HepG2 (cell line): ENCODE data around the gene KDM7A. TPM values are rescaled to one million over a fixed set of nuclear protein-coding genes. Genes with fewer than 3 reads are reported as not detected.

ENCODE experiments used
- AGO1 ChIP-seq: fragments of 200-400 bp; formaldehyde crosslinking; IDR thresholded peaks from 2 replicates; pipeline ENCODE4 v1.6.1; 2017; ENCODE audit warnings: mild to moderate bottlenecking, low read depth, low read length, moderate library complexity; ENCODE audit not compliant: poor library complexity, severe bottlenecking
- CERS6 ChIP-seq: sonication (generic); formaldehyde crosslinking; IDR thresholded peaks from 2 replicates; pipeline ENCODE4 v1.5.0; 2020; ENCODE audit warnings: missing genetic modification reagents
- FOSL1 ChIP-seq: sonication (generic); formaldehyde crosslinking; IDR thresholded peaks from 2 replicates; pipeline ENCODE4 v1.9.0; 2021; ENCODE audit warnings: missing genetic modification reagents, borderline replicate concordance
- FOXA3 ChIP-seq: IDR thresholded peaks from 2 replicates; pipeline ENCODE4 v1.6.1; 2016; ENCODE audit warnings: missing genetic modification reagents, missing compliant biosample characterization
- HOXA5 ChIP-seq: sonication (generic); formaldehyde crosslinking; IDR thresholded peaks from 2 replicates; pipeline ENCODE4 v1.4.0; 2020; ENCODE audit warnings: missing genetic modification reagents
- JUND ChIP-seq: sonication (generic); formaldehyde crosslinking; IDR thresholded peaks from 2 replicates; pipeline ENCODE4 v1.8.0; 2022; ENCODE audit warnings: mild to moderate bottlenecking, missing genetic modification reagents
- MAFG ChIP-seq: sonication (generic); formaldehyde crosslinking; IDR thresholded peaks from 2 replicates; pipeline ENCODE4 v1.5.1; 2020; ENCODE audit warnings: mild to moderate bottlenecking, missing genetic modification reagents
- MAZ ChIP-seq, 2 experiments: sonication (generic) in 1 of 2; formaldehyde crosslinking in 1 of 2; IDR thresholded peaks; 2 replicates each; pipeline versions ENCODE4 v1.5.0 to v1.6.1; 2012 to 2020; ENCODE audit warnings: low read depth in 2 of 2, mild to moderate bottlenecking in 2 of 2, borderline replicate concordance in 1 of 2, improper control_type of control experiment in 1 of 2, low read length in 1 of 2, missing genetic modification reagents in 1 of 2, moderate library complexity in 1 of 2
- NR3C1 ChIP-seq: sonication (generic); formaldehyde crosslinking; IDR thresholded peaks from 2 replicates; pipeline ENCODE4 v1.4.0; 2020; ENCODE audit warnings: missing genetic modification reagents
- PHB2 ChIP-seq: fragments of 450-650 bp; IDR thresholded peaks from 2 replicates; pipeline ENCODE4 v1.6.1; 2018; ENCODE audit not compliant: partially characterized antibody
- PHF5A ChIP-seq: IDR thresholded peaks from one replicate; pipeline ENCODE4 v1.6.1; 2018; ENCODE audit warnings: low read depth, missing genetic modification reagents; ENCODE audit not compliant: unreplicated experiment
- RELA ChIP-seq: sonication (generic); formaldehyde crosslinking; IDR thresholded peaks from 2 replicates; pipeline ENCODE4 v1.4.0; 2020; ENCODE audit warnings: missing genetic modification reagents
- REXO4 ChIP-seq: sonication (generic); formaldehyde crosslinking; IDR thresholded peaks from 2 replicates; pipeline ENCODE4 v1.8.0; 2022; ENCODE audit warnings: missing genetic modification reagents, mild to moderate bottlenecking, borderline replicate concordance
- SOX6 ChIP-seq, 2 experiments: fragments of 450-650 bp in 1 of 2; sonication (generic) in 1 of 2; formaldehyde crosslinking in 1 of 2; IDR thresholded peaks; 2 replicates each; pipeline versions ENCODE4 v1.4.0 to v1.6.1; 2017 to 2020; ENCODE audit warnings: antibody characterized with exemption in 1 of 2, mild to moderate bottlenecking in 1 of 2, missing genetic modification reagents in 1 of 2
- TIGD3 ChIP-seq: sonication (generic); formaldehyde crosslinking; IDR thresholded peaks from 2 replicates; pipeline ENCODE4 v1.5.1; 2020; ENCODE audit warnings: mild to moderate bottlenecking, missing genetic modification reagents, borderline replicate concordance
- YEATS2 ChIP-seq: sonication (generic); formaldehyde crosslinking; IDR thresholded peaks from 2 replicates; pipeline ENCODE4 v1.4.0; 2020; ENCODE audit warnings: missing genetic modification reagents, borderline replicate concordance
- ZKSCAN8 ChIP-seq: IDR thresholded peaks from 2 replicates; pipeline ENCODE4 v1.6.1; 2016; ENCODE audit warnings: borderline replicate concordance, missing genetic modification reagents, missing compliant biosample characterization
- ZNF136 ChIP-seq: sonication (generic); formaldehyde crosslinking; IDR thresholded peaks from 2 replicates; pipeline ENCODE4 v1.8.1; 2022; ENCODE audit warnings: low read depth, mild to moderate bottlenecking, moderate library complexity, missing genetic modification reagents
- ZNF24 ChIP-seq: fragments of 450-650 bp; IDR thresholded peaks from 2 replicates; pipeline ENCODE4 v1.6.1; 2017; ENCODE audit warnings: antibody characterized with exemption, mild to moderate bottlenecking
- ZNF260 ChIP-seq: sonication (generic); formaldehyde crosslinking; IDR thresholded peaks from 2 replicates; pipeline ENCODE4 v1.4.0; 2020; ENCODE audit warnings: missing genetic modification reagents, low read depth, mild to moderate bottlenecking, borderline replicate concordance
- ZNF274 ChIP-seq: sonication (generic); formaldehyde crosslinking; IDR thresholded peaks from 2 replicates; pipeline ENCODE4 v1.5.1; 2020; ENCODE audit warnings: mild to moderate bottlenecking, missing genetic modification reagents
- ZNF883 ChIP-seq: sonication (generic); formaldehyde crosslinking; IDR thresholded peaks from 2 replicates; pipeline ENCODE4 v1.5.1; 2020; ENCODE audit warnings: mild to moderate bottlenecking, missing genetic modification reagents; ENCODE audit errors: not compliant biosample characterization
- ZNF891 ChIP-seq: sonication (generic); formaldehyde crosslinking; IDR thresholded peaks from 2 replicates; pipeline ENCODE4 v1.5.0; 2020; ENCODE audit warnings: mild to moderate bottlenecking, missing genetic modification reagents
- ZUFSP ChIP-seq: sonication (generic); formaldehyde crosslinking; IDR thresholded peaks from 2 replicates; pipeline ENCODE4 v1.9.0; 2021; ENCODE audit warnings: missing genetic modification reagents, mild to moderate bottlenecking, borderline replicate concordance
- ZZZ3 ChIP-seq: sonication (generic); formaldehyde crosslinking; IDR thresholded peaks from 2 replicates; pipeline ENCODE4 v1.4.0; 2020; ENCODE audit warnings: missing genetic modification reagents, mild to moderate bottlenecking, borderline replicate concordance
- polyA plus RNA-seq, 8 experiments: library from polyadenylated mRNA; depleted of rRNA in 3 of 8; stranded (reverse) in 7 of 8; unstranded in 1 of 8; fragments of >200 nt; fragmentation: Illumina TruSeq in 4 of 8; extraction: Trizol in 4 of 8; gene quantifications; 2 replicates each; pipeline versions ENCODE4 v1.2.1 to v1.2.3, GENCODE V29; 2011 to 2016; ENCODE audit warnings: low read depth in 4 of 8, missing spikeins in 1 of 8, mixed read lengths in 1 of 8; ENCODE audit not compliant: insufficient read depth in 1 of 8
- total RNA-seq, 5 experiments: library from RNA; depleted of rRNA; stranded (reverse); fragments of >200 nt; fragmentation: Illumina TruSeq; extraction: Trizol; gene quantifications; 2 replicates each; pipeline ENCODE4 v1.2.3, GENCODE V29; 2016; ENCODE audit warnings: low read depth in 1 of 5

Gene KDM7A
- total and polyA plus RNA-seq, 2 of the 13 experiments (the other 11 are each of a cell fraction or from before 2014, with no cell fraction given): 10.8 to 16.8 TPM

GRCh38 chr7:140176811-140177702, at the start of gene KDM7A (continued):
- TF ChIP-seq ZUFSP (CRISPR knock-in tag): no peak
- TF ChIP-seq ZNF883 (CRISPR knock-in tag): peak; percentile 77
- no peak for TF ChIP-seq ZNF24
- no peak for TF ChIP-seq YEATS2 (CRISPR knock-in tag)
- TF ChIP-seq JUND (CRISPR knock-in tag): no peak
- TF ChIP-seq HOXA5 (CRISPR knock-in tag): no peak; the same call in 1 of the 2 replicates
- TF ChIP-seq PHB2: no peak
- TF ChIP-seq ZNF260: no peak
- TF ChIP-seq REXO4 (CRISPR knock-in tag): no peak
- 0 out of 2 replicates have a peak, but pooled peaks have one; percentile 48 for TF ChIP-seq ZNF136 (CRISPR knock-in tag)
- no peak for TF ChIP-seq MAFG (CRISPR knock-in tag)
- peak; percentile 57 for TF ChIP-seq PHF5A (CRISPR knock-in tag)
- TF ChIP-seq FOSL1 (CRISPR knock-in tag): peak; percentile 28; the same call in 1 of the 2 replicates
- peak; percentile 68 for TF ChIP-seq AGO1
- TF ChIP-seq FOXA3: 0 out of 2 replicates have a peak, but pooled peaks have one; percentile 33
- no peak for TF ChIP-seq CERS6
- TF ChIP-seq RELA (CRISPR knock-in tag): no peak
- TF ChIP-seq ZKSCAN8 (CRISPR knock-in tag): no peak
- 0 out of 2 replicates have a peak, but pooled peaks have one; percentile 72 for TF ChIP-seq ZNF274 (CRISPR knock-in tag)
- TF ChIP-seq ZNF891 (CRISPR knock-in tag): peak; percentile 56; the same call in 1 of the 2 replicates
- no peak for TF ChIP-seq NR3C1
- peak; percentile 76 for TF ChIP-seq MAZ (IDR thresholded peaks at IDR 0.05; ENCODE audit: borderline replicate concordance, low read depth, low read length)
- TF ChIP-seq MAZ (CRISPR knock-in tag; IDR thresholded peaks at IDR 0.05; ENCODE audit: low read depth): peak; percentile 94
- TF ChIP-seq SOX6 (IDR thresholded peaks at IDR 0.05): no peak
- TF ChIP-seq SOX6 (CRISPR knock-in tag; IDR thresholded peaks at IDR 0.05): peak; percentile 42
- TF ChIP-seq TIGD3 (CRISPR knock-in tag): no peak; the same call in 1 of the 2 replicates
- 0 out of 2 replicates have a peak, but pooled peaks have one; percentile 43 for TF ChIP-seq ZZZ3
